ENCODE data around the gene IGFBP2.

IGFBP2 gene

GRCh38 chr2:216629784-216630183 is 3.4 kb upstream of the IGFBP2 start:
- Histone ChIP-seq H3K9ac (ENCODE audit: low read length) (no peak overlapping the region), H3K4me3 (ENCODE audit: low read depth, low read length) (no peak overlapping the region)

GRCh38 chr2:216632346-216632951 is 771 bp upstream of the IGFBP2 start:
- no peak overlapping the region for H3K27ac ChIP-seq (ENCODE audit: low read depth, low read length)
- no peaks in the 10 kb centered on the region for H3K36me3 ChIP-seq (ENCODE audit: control insufficient read depth, insufficient read depth, low read length)
- peak overlapping the region; percentile 69 for H3K9ac ChIP-seq (ENCODE audit: low read length)
- no peaks in the 10 kb centered on the region for H3K9me3 ChIP-seq (ENCODE audit: control insufficient read depth, insufficient read depth, low read depth, low read length)
- peak overlapping the region; percentile 77 for H3K4me3 ChIP-seq (ENCODE audit: low read depth, low read length)
- H3K4me1 ChIP-seq (ENCODE audit: control insufficient read depth, insufficient read depth, low read length), result peaks cover 30% of the 10 kb centered on the region
- peaks cover 27% of the 10 kb centered on the region for H3K27me3 ChIP-seq (ENCODE audit: control insufficient read depth, insufficient read depth, low read length)

More at GRCh38 chr2:216629784-216630183, 3.4 kb upstream of the IGFBP2 start:
- H3K4me1 ChIP-seq (ENCODE audit: control insufficient read depth, insufficient read depth, low read length), result peaks cover 10% of the 10 kb centered on the region
- H3K27ac ChIP-seq (ENCODE audit: low read depth, low read length), result no peak overlapping the region
- H3K27me3 ChIP-seq (ENCODE audit: control insufficient read depth, insufficient read depth, low read length), result peaks cover 24% of the 10 kb centered on the region
- H3K36me3 ChIP-seq (ENCODE audit: control insufficient read depth, insufficient read depth, low read length), result no peaks in the 10 kb centered on the region
- H3K9me3 ChIP-seq (ENCODE audit: control insufficient read depth, insufficient read depth, low read depth, low read length), result no peaks in the 10 kb centered on the region

GRCh38 chr2:216633616-216634369 is 573 bp downstream of the IGFBP2 start:
- Histone ChIP-seq H3K27me3 (ENCODE audit: control insufficient read depth, insufficient read depth, low read length) (peaks cover 27% of the 10 kb centered on the region), H3K36me3 (ENCODE audit: control insufficient read depth, insufficient read depth, low read length) (no peaks in the 10 kb centered on the region), H3K27ac (ENCODE audit: low read depth, low read length) (no peak overlapping the region), H3K4me3 (ENCODE audit: low read depth, low read length) (peak overlapping the region; percentile 78), H3K9ac (ENCODE audit: low read length) (peak overlapping the region; percentile 4), H3K9me3 (ENCODE audit: control insufficient read depth, insufficient read depth, low read depth, low read length) (no peaks in the 10 kb centered on the region), H3K4me1 (ENCODE audit: control insufficient read depth, insufficient read depth, low read length) (peaks cover 33% of the 10 kb centered on the region)

- Histone ChIP-seq H3K27ac (ENCODE audit: low read depth, low read length) (no peak overlapping the region), H3K36me3 (ENCODE audit: control insufficient read depth, insufficient read depth, low read length) (peaks cover 2% of the 10 kb centered on the region; the same call in 1 of the 2 replicates), H3K9ac (ENCODE audit: low read length) (peak overlapping the region; percentile 45), H3K9me3 (ENCODE audit: control insufficient read depth, insufficient read depth, low read depth, low read length) (no peaks in the 10 kb centered on the region), H3K4me3 (ENCODE audit: low read depth, low read length) (peak overlapping the region; percentile 78), H3K4me1 (ENCODE audit: control insufficient read depth, insufficient read depth, low read length) (peaks cover 33% of the 10 kb centered on the region), H3K27me3 (ENCODE audit: control insufficient read depth, insufficient read depth, low read length) (peaks cover 27% of the 10 kb centered on the region)
Measured at GRCh38 chr2:216634370-216635148, 1.3 kb downstream of the IGFBP2 start.

GRCh38 chr2:216635171-216635570 is 2.0 kb downstream of the IGFBP2 start:
- Histone ChIP-seq H3K9ac (ENCODE audit: low read length) (peak overlapping the region; percentile 45), H3K36me3 (ENCODE audit: control insufficient read depth, insufficient read depth, low read length) (peaks cover 7% of the 10 kb centered on the region), H3K4me3 (ENCODE audit: low read depth, low read length) (peak overlapping the region; percentile 78), H3K9me3 (ENCODE audit: control insufficient read depth, insufficient read depth, low read depth, low read length) (no peaks in the 10 kb centered on the region), H3K27ac (ENCODE audit: low read depth, low read length) (no peak overlapping the region), H3K27me3 (ENCODE audit: control insufficient read depth, insufficient read depth, low read length) (peaks cover 27% of the 10 kb centered on the region), H3K4me1 (ENCODE audit: control insufficient read depth, insufficient read depth, low read length) (peaks cover 33% of the 10 kb centered on the region)

- H3K27ac ChIP-seq (ENCODE audit: low read depth, low read length), result peak overlapping the region; percentile 26; the same call in 1 of the 2 replicates
- H3K4me1 ChIP-seq (ENCODE audit: control insufficient read depth, insufficient read depth, low read length), result peaks cover 33% of the 10 kb centered on the region
- peak overlapping the region; percentile 78 for H3K4me3 ChIP-seq (ENCODE audit: low read depth, low read length)
- H3K9me3 ChIP-seq (ENCODE audit: control insufficient read depth, insufficient read depth, low read depth, low read length), result no peaks in the 10 kb centered on the region
- peak overlapping the region; percentile 78 for H3K9ac ChIP-seq (ENCODE audit: low read length)
- H3K27me3 ChIP-seq (ENCODE audit: control insufficient read depth, insufficient read depth, low read length), result peaks cover 27% of the 10 kb centered on the region
- H3K36me3 ChIP-seq (ENCODE audit: control insufficient read depth, insufficient read depth, low read length), result peaks cover 14% of the 10 kb centered on the region
Measured at GRCh38 chr2:216635701-216636550, 2.7 kb downstream of the IGFBP2 start.

GRCh38 chr2:216636551-216637450 is 3.6 kb downstream of the IGFBP2 start:
- Histone ChIP-seq H3K9me3 (ENCODE audit: control insufficient read depth, insufficient read depth, low read depth, low read length) (no peaks in the 10 kb centered on the region), H3K36me3 (ENCODE audit: control insufficient read depth, insufficient read depth, low read length) (peaks cover 19% of the 10 kb centered on the region), H3K27ac (ENCODE audit: low read depth, low read length) (peak overlapping the region; percentile 26; the same call in 1 of the 2 replicates), H3K4me1 (ENCODE audit: control insufficient read depth, insufficient read depth, low read length) (peaks cover 33% of the 10 kb centered on the region), H3K27me3 (ENCODE audit: control insufficient read depth, insufficient read depth, low read length) (peaks cover 26% of the 10 kb centered on the region), H3K9ac (ENCODE audit: low read length) (peak overlapping the region; percentile 78), H3K4me3 (ENCODE audit: low read depth, low read length) (peak overlapping the region; percentile 78)

GRCh38 chr2:216637472-216637871 is 4.3 kb downstream of the IGFBP2 start:
- no peaks in the 10 kb centered on the region for H3K9me3 ChIP-seq (ENCODE audit: control insufficient read depth, insufficient read depth, low read depth, low read length)
- peaks cover 28% of the 10 kb centered on the region for H3K4me1 ChIP-seq (ENCODE audit: control insufficient read depth, insufficient read depth, low read length)
- peak overlapping the region; percentile 46; the same call in 1 of the 2 replicates for H3K4me3 ChIP-seq (ENCODE audit: low read depth, low read length)
- H3K36me3 ChIP-seq (ENCODE audit: control insufficient read depth, insufficient read depth, low read length), result peaks cover 19% of the 10 kb centered on the region
- H3K27ac ChIP-seq (ENCODE audit: low read depth, low read length), result no peak overlapping the region
- H3K27me3 ChIP-seq (ENCODE audit: control insufficient read depth, insufficient read depth, low read length), result peaks cover 20% of the 10 kb centered on the region
- H3K9ac ChIP-seq (ENCODE audit: low read length), result no peak overlapping the region

- H3K27me3 ChIP-seq (ENCODE audit: control insufficient read depth, insufficient read depth, low read length), result no peaks in the 10 kb centered on the region
- H3K9ac ChIP-seq (ENCODE audit: low read length), result no peak overlapping the region
- H3K4me1 ChIP-seq (ENCODE audit: control insufficient read depth, insufficient read depth, low read length), result peaks cover 9% of the 10 kb centered on the region; the same call in 1 of the 2 replicates
- H3K27ac ChIP-seq (ENCODE audit: low read depth, low read length), result no peak overlapping the region
- H3K9me3 ChIP-seq (ENCODE audit: control insufficient read depth, insufficient read depth, low read depth, low read length), result no peaks in the 10 kb centered on the region
- H3K36me3 ChIP-seq (ENCODE audit: control insufficient read depth, insufficient read depth, low read length), result peaks cover 33% of the 10 kb centered on the region
- no peak overlapping the region for H3K4me3 ChIP-seq (ENCODE audit: low read depth, low read length)
Measured at GRCh38 chr2:216643986-216644659, 10.9 kb downstream of the IGFBP2 start.

Measured in HUES6 (cell line).